Pancreas (tissue), 10 donors: ENCODE measurements around the gene CLDN7. TPM values are rescaled to one million over a fixed set of nuclear protein-coding genes. Genes with fewer than 3 reads are reported as not detected.

ENCODE experiments used
- ATAC-seq, 4 donors: fragments of 200-7000 bp; cut with Tn5 transposase; one replicate each; pipeline versions ENCODE4 v1.8.0 to v1.9.1; 2020; ENCODE audit warnings: mild to moderate bottlenecking in 4 of 4, moderate library complexity in 4 of 4
- DNase-seq, 6 donors: peaks; one replicate each; pipeline ENCODE4 v3.0.0-alpha.2; 2020
- FAIRE-seq: peaks from 2 replicates; lab custom pipeline; 2012; peaks lifted over from hg19 to GRCh38; lab: Jason Lieb, UNC
- H3K27ac ChIP-seq, 4 donors: fragments of 200-600 bp; sonication (generic); 1 replicate in 3 of 4; 2 replicates in 1 of 4; pipeline versions ENCODE4 v1.5.0 to v1.8.0; 2020
- H3K27me3 ChIP-seq, 4 donors: fragments of 200-600 bp; one replicate each; pipeline ENCODE4 v1.8.0; 2021
- H3K36me3 ChIP-seq, 3 donors: fragments of 200-600 bp; sonication (generic) in 1 of 3; one replicate each; pipeline versions ENCODE4 v1.5.0 to v1.8.0; 2020 to 2021
- H3K4me1 ChIP-seq, 3 donors: fragments of 200-600 bp; one replicate each; pipeline ENCODE4 v1.8.0; 2021
- H3K4me3 ChIP-seq, 4 donors: fragments of 200-600 bp; sonication (generic) in 2 of 4; one replicate each; pipeline versions ENCODE4 v1.5.0 to v1.8.0; 2020 to 2021
- H3K9me3 ChIP-seq, 4 donors: fragments of 200-600 bp; one replicate each; pipeline ENCODE4 v1.8.0; 2021
- WGBS, 2 donors: extraction: QIAGEN DNeasy Blood & Tissue Kit; methylation state at CpG; one replicate each; pipeline ENCODE4 v1.1.7; 2013; 5-methylcytosine and 5-hydroxymethylcytosine counted together
- intact Hi-C, 3 donors: fragments of 100-400 bp; cut with DNase I; formaldehyde crosslinking; loops; one replicate each; pipeline versions ENCODE4 v1.11.1 to v1.14.2; 2022
- polyA plus RNA-seq, 2 donors: library from polyadenylated mRNA; stranded (reverse); fragments of 200-250 nt; gene quantifications; one replicate each; pipeline ENCODE4 v1.2.3, GENCODE V29; 2013
- total RNA-seq, 6 donors: library from RNA; stranded (reverse); fragmentation: NEBNext Ultra II Directional in 4 of 6; extraction: Animal tissue kit (Norgen Biotek cat#: 25700) in 4 of 6; gene quantifications; one replicate each; pipeline versions ENCODE4 v1.2.1 to v1.2.4, GENCODE V29; 2021 to 2023
- TF ChIP-seq, protein P1 (sequence below), 4 donors: fragments of 200-600 bp; sonication (generic) in 3 of 4; IDR thresholded peaks; one replicate each; pipeline versions ENCODE4 v1.5.0 to v1.8.0; 2021; ENCODE audit warnings: antibody characterized with exemption in 4 of 4
- donor health status: healthy with polysubstance abuse.
- donor health status: DM: no; HTN: no; CAD: no; lungs with moderate emphysema.
- donor health status: DM: no; HTN: no; CAD: no.
- donor health status: control.
- donor health status: control.
- donor health status: Bipolar disorder and iron deficiency.
- donor health status: DM: yes; HTN: yes; CAD: no.
- donor health status: DM: no; HTN: no; CAD: no.
- donor health status: DM: no; HTN: no; CAD: no.
- donor health status: DM: yes; HTN: yes; CAD: no.

The CLDN7 gene
- total and polyA plus RNA-seq, 8 donors, result 49.1 to 89.7 (median 62.4) TPM

GRCh38 chr17:7258731-7259554, 3.3 kb downstream of the CLDN7 start:
- peaks cover 0 to 9% (median 6%) of the 10 kb centered on the region in 3 donors for H3K4me1 ChIP-seq
- DNase-seq (peak in 3 of 6 donors; percentile 60 to 69 (median 67)), ATAC-seq (no peak), FAIRE-seq (no peak)
- peak overlapping the region in 2 of 4 donors; percentile 30 to 99 for H3K27ac ChIP-seq
- 56 to 59% methylated on average over 7 of the region's 7 CpGs for WGBS, 2 donors
- intact Hi-C loops, result no loop called here
- peak overlapping the region in 1 of 4 donors; percentile 81 for H3K4me3 ChIP-seq
- TF ChIP-seq, protein P1, sequence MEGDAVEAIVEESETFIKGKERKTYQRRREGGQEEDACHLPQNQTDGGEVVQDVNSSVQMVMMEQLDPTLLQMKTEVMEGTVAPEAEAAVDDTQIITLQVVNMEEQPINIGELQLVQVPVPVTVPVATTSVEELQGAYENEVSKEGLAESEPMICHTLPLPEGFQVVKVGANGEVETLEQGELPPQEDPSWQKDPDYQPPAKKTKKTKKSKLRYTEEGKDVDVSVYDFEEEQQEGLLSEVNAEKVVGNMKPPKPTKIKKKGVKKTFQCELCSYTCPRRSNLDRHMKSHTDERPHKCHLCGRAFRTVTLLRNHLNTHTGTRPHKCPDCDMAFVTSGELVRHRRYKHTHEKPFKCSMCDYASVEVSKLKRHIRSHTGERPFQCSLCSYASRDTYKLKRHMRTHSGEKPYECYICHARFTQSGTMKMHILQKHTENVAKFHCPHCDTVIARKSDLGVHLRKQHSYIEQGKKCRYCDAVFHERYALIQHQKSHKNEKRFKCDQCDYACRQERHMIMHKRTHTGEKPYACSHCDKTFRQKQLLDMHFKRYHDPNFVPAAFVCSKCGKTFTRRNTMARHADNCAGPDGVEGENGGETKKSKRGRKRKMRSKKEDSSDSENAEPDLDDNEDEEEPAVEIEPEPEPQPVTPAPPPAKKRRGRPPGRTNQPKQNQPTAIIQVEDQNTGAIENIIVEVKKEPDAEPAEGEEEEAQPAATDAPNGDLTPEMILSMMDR (IDR thresholded peaks at IDR 0.05), result no peak
- H3K27me3 ChIP-seq, result no peaks in the 10 kb centered on the region
- no peaks in the 10 kb centered on the region for H3K9me3 ChIP-seq
- H3K36me3 ChIP-seq, result peaks cover 4 to 21% (median 6%) of the 10 kb centered on the region in 3 donors

GRCh38 chr17:7256766-7257456, 5.4 kb downstream of the CLDN7 start:
- intact Hi-C loops, result no loop called here
- peaks cover 4 to 21% (median 6%) of the 10 kb centered on the region in 3 donors for H3K36me3 ChIP-seq
- 87% methylated on average over 8 of the region's 8 CpGs for WGBS, 2 donors
- H3K4me1 ChIP-seq, result peaks cover 5 to 16% (median 6%) of the 10 kb centered on the region in 3 donors
- DNase-seq (no peak), ATAC-seq (no peak), FAIRE-seq (no peak)
- H3K27ac ChIP-seq, result no peak overlapping the region
- TF ChIP-seq, protein P1 (IDR thresholded peaks at IDR 0.05), result no peak
- no peaks in the 10 kb centered on the region for H3K27me3 ChIP-seq
- H3K9me3 ChIP-seq, result no peaks in the 10 kb centered on the region
- H3K4me3 ChIP-seq, result no peak overlapping the region

- no peak for DNase-seq
- Histone ChIP-seq H3K4me1 (peaks cover 5 to 25% (median 10%) of the 10 kb centered on the region in 3 donors), H3K36me3 (peaks cover 4 to 21% (median 6%) of the 10 kb centered on the region in 3 donors), H3K9me3 (no peaks in the 10 kb centered on the region), H3K27ac (no peak overlapping the region), H3K4me3 (no peak overlapping the region), H3K27me3 (no peaks in the 10 kb centered on the region)
- intact Hi-C loops, result no loop called here
- 86 to 90% methylated on average over 4 of the region's 4 CpGs for WGBS, 2 donors
- no peak for ATAC-seq
- no peak for FAIRE-seq
- TF ChIP-seq, protein P1 (IDR thresholded peaks at IDR 0.05), result no peak
These were observed 7.8 kb downstream of the CLDN7 start for GRCh38 chr17:7254511-7254910.

GRCh38 chr17:7253082-7253481, 9.2 kb downstream of the CLDN7 start:
- FAIRE-seq (no peak), ATAC-seq (no peak), DNase-seq (no peak)
- Histone ChIP-seq H3K27ac (peak overlapping the region; percentile 99 to 100 (median 100)), H3K9me3 (no peaks in the 10 kb centered on the region), H3K4me1 (peaks cover 8 to 27% (median 11%) of the 10 kb centered on the region in 3 donors), H3K36me3 (peaks cover 4 to 21% (median 6%) of the 10 kb centered on the region in 3 donors), H3K27me3 (no peaks in the 10 kb centered on the region), H3K4me3 (peak overlapping the region in 2 of 4 donors; percentile 95 to 97)
- WGBS, 2 donors, result 43 to 51% methylated on average over 5 of the region's 5 CpGs
- intact Hi-C loops, result no loop called here
- TF ChIP-seq, protein P1 (IDR thresholded peaks at IDR 0.05), result no peak
